BE2C (cell line): Measurements from ENCODE around the gene MYCN.
"Not testable (repeated sequence)": the region's sequence is repeated elsewhere in the genome, so short reads cannot be mapped to it uniquely, and the experiment has no call there.

ENCODE experiments used
- DNase-seq: peaks from one replicate; pipeline ENCODE4 v3.0.0-alpha.2; 2020
- H3K27me3 ChIP-seq: fragments of 250-450 bp; sonication (Bioruptor Pico); 2 replicates; pipeline ENCODE4 v1.5.1; 2020; ENCODE audit warnings: mild to moderate bottlenecking
- H3K36me3 ChIP-seq: fragments of 250-450 bp; sonication (Bioruptor Pico); 2 replicates; pipeline ENCODE4 v1.5.1; 2020; ENCODE audit warnings: mild to moderate bottlenecking
- H3K4me1 ChIP-seq: fragments of 250-450 bp; sonication (Bioruptor Pico); 2 replicates; pipeline ENCODE4 v1.5.1; 2020
- H3K4me3 ChIP-seq: 2 replicates; pipeline ENCODE4 v1.5.1; 2011; ENCODE audit warnings: low read depth, low read length
- H3K9me3 ChIP-seq: fragments of 250-450 bp; sonication (Bioruptor Pico); 2 replicates; pipeline ENCODE4 v1.5.1; 2020
- CTCF ChIP-seq: IDR thresholded peaks from 2 replicates; pipeline ENCODE4 v1.5.1; 2012; ENCODE audit warnings: mild to moderate bottlenecking, low read depth, low read length

MYCN gene

GRCh38 chr2:15906778-15907177 is 33.6 kb upstream of the MYCN start:
- Histone ChIP-seq H3K27me3 (no peaks in the 10 kb centered on the region), H3K36me3 (no peaks in the 10 kb centered on the region), H3K4me1 (no peaks in the 10 kb centered on the region), H3K9me3 (no peaks in the 10 kb centered on the region), H3K4me3 (no peak overlapping the region)
- no peak for DNase-seq
- no peak for TF ChIP-seq CTCF

- no peak for TF ChIP-seq CTCF
- Histone ChIP-seq H3K27me3 (no peaks in the 10 kb centered on the region), H3K4me1 (no peaks in the 10 kb centered on the region), H3K9me3 (no peaks in the 10 kb centered on the region), H3K36me3 (no peaks in the 10 kb centered on the region), H3K4me3 (no peak overlapping the region)
- DNase-seq, result no peak
Observed at GRCh38 chr2:15907461-15908324, 32.7 kb upstream of the MYCN start.

- H3K36me3 ChIP-seq, result no peaks in the 10 kb centered on the region
- no peak for TF ChIP-seq CTCF
- DNase-seq, result no peak
- H3K9me3 ChIP-seq, result no peaks in the 10 kb centered on the region
- no peak overlapping the region for H3K4me3 ChIP-seq
- no peaks in the 10 kb centered on the region for H3K4me1 ChIP-seq
- no peaks in the 10 kb centered on the region for H3K27me3 ChIP-seq
Observed at GRCh38 chr2:15908371-15908770, 32.0 kb upstream of the MYCN start.

- H3K9me3 ChIP-seq, result no peaks in the 10 kb centered on the region
- no peaks in the 10 kb centered on the region for H3K4me1 ChIP-seq
- H3K27me3 ChIP-seq, result no peaks in the 10 kb centered on the region
- no peaks in the 10 kb centered on the region for H3K36me3 ChIP-seq
- no peak for TF ChIP-seq CTCF
- no peak overlapping the region for H3K4me3 ChIP-seq
- no peak for DNase-seq
Observed at GRCh38 chr2:15909157-15909556, 31.2 kb upstream of the MYCN start.

GRCh38 chr2:15909736-15910135 is 30.6 kb upstream of the MYCN start:
- no peaks in the 10 kb centered on the region for H3K27me3 ChIP-seq
- H3K36me3 ChIP-seq, result no peaks in the 10 kb centered on the region
- H3K4me3 ChIP-seq, result no peak overlapping the region
- TF ChIP-seq CTCF, result no peak
- DNase-seq, result no peak
- H3K9me3 ChIP-seq, result no peaks in the 10 kb centered on the region
- no peaks in the 10 kb centered on the region for H3K4me1 ChIP-seq

GRCh38 chr2:15911270-15911669 is 29.1 kb upstream of the MYCN start:
- not testable (repeated sequence) for DNase-seq, H3K36me3 ChIP-seq, H3K27me3 ChIP-seq, H3K4me1 ChIP-seq, H3K4me3 ChIP-seq, H3K9me3 ChIP-seq
